Measurements from ENCODE around the gene BTBD1.

GRCh38 chr15:83018436-83018835 is 48.6 kb downstream of the BTBD1 start:
- no peak for TF ChIP-seq CTCF (IDR thresholded peaks at IDR 0.05)
- TF ChIP-seq POLR2A (IDR thresholded peaks at IDR 0.05), result no peak

Measured in upper lobe of left lung (tissue), 4 donors.